ENCODE data around the gene HTRA1. TPM values are rescaled to one million over a fixed set of nuclear protein-coding genes. Genes with fewer than 3 reads are reported as not detected.
A peak's percentile ranks its signal among the peaks of the same experiment; 100 is the strongest.

Gene HTRA1
- total RNA-seq, 2 donors from 2014 or later = 29.3 to 36.6 TPM

GRCh38 chr10:122499491-122499941, 38.2 kb downstream of the HTRA1 start:
- peak in 1 of 4 donors; percentile 33 for DNase-seq
- H3K4me1 ChIP-seq = peaks cover 7% of the 10 kb centered on the region
- no peak overlapping the region for H3K4me3 ChIP-seq
- no peak overlapping the region for H3K27ac ChIP-seq
- no peak for ATAC-seq
- TF ChIP-seq POLR2A (IDR thresholded peaks at IDR 0.05) (no peak), CTCF (IDR thresholded peaks at IDR 0.05) (no peak)
- no peaks in the 10 kb centered on the region for H3K36me3 ChIP-seq (replicated peaks in 1 of 2; ENCODE audit: insufficient read depth in 1 of 2, low read depth in 2 of 2)
- WGBS, 2 donors = 62 to 68% methylated on average over 5 of the region's 5 CpGs
- H3K27me3 ChIP-seq = no peaks in the 10 kb centered on the region
- no peaks in the 10 kb centered on the region for H3K9me3 ChIP-seq
- intact Hi-C loops (cut with DNase I) = no loop called here

GRCh38 chr10:122500194-122500593, 38.8 kb downstream of the HTRA1 start:
- 68 to 77% methylated on average over 5 of the region's 5 CpGs for WGBS, 2 donors
- no peaks in the 10 kb centered on the region for H3K9me3 ChIP-seq
- TF ChIP-seq CTCF (IDR thresholded peaks at IDR 0.05) (no peak), POLR2A (IDR thresholded peaks at IDR 0.05) (no peak)
- intact Hi-C loops (cut with DNase I) = no loop called here
- H3K4me3 ChIP-seq = no peak overlapping the region
- peaks cover 12% of the 10 kb centered on the region for H3K4me1 ChIP-seq
- ATAC-seq = no peak
- no peak overlapping the region for H3K27ac ChIP-seq
- no peak for DNase-seq
- H3K36me3 ChIP-seq (replicated peaks in 1 of 2; ENCODE audit: insufficient read depth in 1 of 2, low read depth in 2 of 2) = no peaks in the 10 kb centered on the region
- H3K27me3 ChIP-seq = no peaks in the 10 kb centered on the region

GRCh38 chr10:122500726-122501125, 39.4 kb downstream of the HTRA1 start:
- intact Hi-C loops (cut with DNase I) = no loop called here
- no peak for TF ChIP-seq CTCF (IDR thresholded peaks at IDR 0.05)
- no peak for TF ChIP-seq POLR2A (IDR thresholded peaks at IDR 0.05)
- ATAC-seq (no peak), DNase-seq (no peak)
- H3K36me3 ChIP-seq (replicated peaks in 1 of 2; ENCODE audit: insufficient read depth in 1 of 2, low read depth in 2 of 2) = no peaks in the 10 kb centered on the region
- H3K27ac ChIP-seq = no peak overlapping the region
- peaks cover 12% of the 10 kb centered on the region for H3K4me1 ChIP-seq
- 84 to 91% methylated on average over 6 of the region's 6 CpGs for WGBS, 2 donors
- no peak overlapping the region for H3K4me3 ChIP-seq
- no peaks in the 10 kb centered on the region for H3K27me3 ChIP-seq
- H3K9me3 ChIP-seq = no peaks in the 10 kb centered on the region

DNA sequence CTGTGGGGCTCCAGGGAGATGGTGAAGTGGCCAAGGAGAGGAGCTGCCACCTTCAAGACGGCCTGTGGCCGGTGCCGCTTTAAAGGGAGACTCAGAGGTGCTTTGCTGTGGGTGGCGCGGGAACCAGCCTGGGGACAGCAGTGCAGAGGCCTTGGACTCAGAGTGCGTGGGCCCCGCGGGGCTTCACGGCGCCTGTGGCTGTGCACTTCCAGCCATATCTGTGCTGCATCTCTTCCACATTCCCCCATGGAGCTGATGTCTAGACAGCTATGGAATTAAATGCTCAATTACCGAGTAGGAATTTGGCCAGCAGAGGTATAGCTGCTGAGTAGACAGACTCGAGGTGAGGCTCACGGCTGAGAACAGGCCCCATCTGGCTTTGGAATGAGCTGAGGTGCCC, 41.7 kb downstream of the HTRA1 start:
- no peak for DNase-seq
- Histone ChIP-seq H3K4me3 (no peak overlapping the region), H3K36me3 (replicated peaks in 1 of 2; ENCODE audit: insufficient read depth in 1 of 2, low read depth in 2 of 2) (no peaks in the 10 kb centered on the region), H3K9me3 (no peaks in the 10 kb centered on the region), H3K27ac (no peak overlapping the region), H3K4me1 (peaks cover 12% of the 10 kb centered on the region), H3K27me3 (no peaks in the 10 kb centered on the region)
- ATAC-seq = no peak
- 86 to 92% methylated on average over 9 to 13 of the region's 13 CpGs for WGBS, 2 donors
- intact Hi-C loops (cut with DNase I) = no loop called here
- TF ChIP-seq CTCF (IDR thresholded peaks at IDR 0.05) (no peak), POLR2A (IDR thresholded peaks at IDR 0.05) (no peak)

- Histone ChIP-seq H3K27me3 (no peaks in the 10 kb centered on the region), H3K36me3 (replicated peaks in 1 of 2; ENCODE audit: insufficient read depth in 1 of 2, low read depth in 2 of 2) (no peaks in the 10 kb centered on the region), H3K27ac (peak overlapping the region in 1 of 4 donors; percentile 25), H3K4me3 (no peak overlapping the region), H3K4me1 (peaks cover 12% of the 10 kb centered on the region), H3K9me3 (no peaks in the 10 kb centered on the region)
- intact Hi-C loops (cut with DNase I) = no loop called here
- DNase-seq (no peak), ATAC-seq (no peak)
- TF ChIP-seq CTCF (IDR thresholded peaks at IDR 0.05) (no peak), POLR2A (IDR thresholded peaks at IDR 0.05) (no peak)
- WGBS, 2 donors = 87 to 91% methylated on average over 9 to 17 of the region's 17 CpGs
Observed at GRCh38 chr10:122503886-122504609, 42.7 kb downstream of the HTRA1 start.
